Measurements from ENCODE around the gene DLGAP1. TPM values are rescaled to one million over a fixed set of nuclear protein-coding genes. Genes with fewer than 3 reads are reported as not detected.

DLGAP1 gene
- total RNA-seq, 1 donor from 2014 or later: 0.86 TPM

GRCh38 chr18:3530807-3531206, 924.3 kb downstream of the DLGAP1 start:
- intact Hi-C loops (cut with micrococcal nuclease): no loop called here

- intact Hi-C loops (cut with micrococcal nuclease): no loop called here
Measured at GRCh38 chr18:3529601-3530000, 925.5 kb downstream of the DLGAP1 start.

- intact Hi-C loops (cut with micrococcal nuclease): no loop called here
Measured at GRCh38 chr18:3529077-3529476, 926.0 kb downstream of the DLGAP1 start.

GRCh38 chr18:3528231-3528630, 926.9 kb downstream of the DLGAP1 start:
- intact Hi-C loops (cut with micrococcal nuclease): no loop called here

- intact Hi-C loops (cut with micrococcal nuclease): loop anchor here (2.0 kb wide), 2 partner anchors 66 to 78 kb away; no protein-coding TSS in a partner anchor
Measured at GRCh38 chr18:3526421-3527354, 928.4 kb downstream of the DLGAP1 start.

- intact Hi-C loops (cut with micrococcal nuclease): loop anchor here (2.0 kb wide), 2 partner anchors 67 to 77 kb away; no protein-coding TSS in a partner anchor
Measured at GRCh38 chr18:3525870-3526420, 929.2 kb downstream of the DLGAP1 start.

GRCh38 chr18:3524706-3525105, 930.4 kb downstream of the DLGAP1 start:
- intact Hi-C loops (cut with micrococcal nuclease): no loop called here

GRCh38 chr18:3520230-3521085, 934.6 kb downstream of the DLGAP1 start:
- intact Hi-C loops (cut with micrococcal nuclease): no loop called here

- intact Hi-C loops (cut with micrococcal nuclease): no loop called here
Measured at GRCh38 chr18:3514312-3515216, 940.5 kb downstream of the DLGAP1 start.

- intact Hi-C loops (cut with micrococcal nuclease): no loop called here
Measured at GRCh38 chr18:3513481-3513880, 941.6 kb downstream of the DLGAP1 start.

- intact Hi-C loops (cut with micrococcal nuclease): no loop called here
Measured at GRCh38 chr18:3511980-3512379, 943.1 kb downstream of the DLGAP1 start.

GRCh38 chr18:3510896-3511295, 944.2 kb downstream of the DLGAP1 start:
- intact Hi-C loops (cut with micrococcal nuclease): no loop called here

- intact Hi-C loops (cut with micrococcal nuclease): no loop called here
Measured at GRCh38 chr18:3510024-3510423, 945.1 kb downstream of the DLGAP1 start.

GRCh38 chr18:3508576-3509549, 946.2 kb downstream of the DLGAP1 start:
- intact Hi-C loops (cut with micrococcal nuclease): no loop called here

- intact Hi-C loops (cut with micrococcal nuclease): no loop called here
Measured at GRCh38 chr18:3504637-3505036, 950.5 kb downstream of the DLGAP1 start.

GRCh38 chr18:3502650-3503049, 952.5 kb downstream of the DLGAP1 start:
- intact Hi-C loops (cut with micrococcal nuclease): no loop called here

GRCh38 chr18:3500016-3500415, 955.1 kb downstream of the DLGAP1 start:
- intact Hi-C loops (cut with micrococcal nuclease): no loop called here

- intact Hi-C loops (cut with micrococcal nuclease): no loop called here
Measured at GRCh38 chr18:3499501-3499900, 955.6 kb downstream of the DLGAP1 start.

GRCh38 chr18:3498698-3499471, 956.2 kb downstream of the DLGAP1 start:
- intact Hi-C loops (cut with micrococcal nuclease): no loop called here
